CD4-positive, alpha-beta T cell (primary cell): ENCODE measurements around the gene C2CD2L. TPM values are rescaled to one million over a fixed set of nuclear protein-coding genes. Genes with fewer than 3 reads are reported as not detected.
A peak's percentile ranks its signal among the peaks of the same experiment; 100 is the strongest.

ENCODE experiments used
- ATAC-seq: fragments of 200-7000 bp; cut with Tn5 transposase; one replicate; pipeline ENCODE4 v1.10.0; 2022; ENCODE audit warnings: mild to moderate bottlenecking; ENCODE audit not compliant: poor library complexity
- CTCF ChIA-PET: fragments of 350-600 bp; sonication (Branson Sonifier 250); formaldehyde crosslinking; loops from one replicate; lab custom pipeline; 2021; ENCODE audit warnings: antibody characterized with exemption, inconsistent platforms; lab: Charles Lee
- POLR2A ChIA-PET: fragments of 350-600 bp; sonication (Branson Sonifier 250); formaldehyde crosslinking; loops from one replicate; lab custom pipeline; 2021; ENCODE audit warnings: antibody characterized with exemption, inconsistent platforms; lab: Charles Lee
- DNase-seq, 14 experiments: peaks; one replicate each; pipeline ENCODE4 v3.0.0-alpha.2; 2013 to 2020; ENCODE audit warnings: mixed read lengths in 2 of 14
- H3K27ac ChIP-seq, 2 donors: one replicate each; pipeline versions ENCODE4 v1.5.1 to v1.7.0; 2013; ENCODE audit warnings: low read length in 2 of 2, low read depth in 1 of 2, mild to moderate bottlenecking in 1 of 2
- H3K27me3 ChIP-seq, 2 experiments: 1 replicate in 1 of 2; 2 replicates in 1 of 2; pipeline versions ENCODE4 v1.6.1 to v1.7.0; 2013; ENCODE audit warnings: low read length in 2 of 2, control low read depth in 1 of 2, mild to moderate bottlenecking in 1 of 2, moderate library complexity in 1 of 2; ENCODE audit not compliant: insufficient read depth in 2 of 2, control insufficient read depth in 1 of 2
- H3K36me3 ChIP-seq: one replicate; pipeline ENCODE4 v1.6.1; 2013; ENCODE audit warnings: low read length, control low read depth; ENCODE audit not compliant: insufficient read depth
- H3K4me1 ChIP-seq: one replicate; pipeline ENCODE4 v1.6.1; 2013; ENCODE audit warnings: low read length, control low read depth; ENCODE audit not compliant: insufficient read depth
- H3K4me3 ChIP-seq: one replicate; pipeline ENCODE4 v1.5.1; 2013; ENCODE audit warnings: mild to moderate bottlenecking, low read length, moderate library complexity
- H3K9me3 ChIP-seq, 2 experiments: 1 replicate in 1 of 2; 2 replicates in 1 of 2; pipeline versions ENCODE4 v1.6.1 to v1.7.0; 2013; ENCODE audit warnings: low read length in 2 of 2, mild to moderate bottlenecking in 2 of 2, control low read depth in 1 of 2, moderate library complexity in 1 of 2; ENCODE audit not compliant: control insufficient read depth in 1 of 2, insufficient read depth in 1 of 2
- H3K27ac Mint-ChIP-seq: one replicate; pipeline ENCODE4 v1.8.0; 2020; ENCODE audit warnings: mixed read lengths
- H3K27me3 Mint-ChIP-seq: one replicate; pipeline ENCODE4 v1.8.0; 2021; ENCODE audit warnings: mixed read lengths
- H3K36me3 Mint-ChIP-seq: one replicate; pipeline ENCODE4 v1.8.0; 2021; ENCODE audit warnings: low read depth, mixed read lengths
- H3K4me1 Mint-ChIP-seq: one replicate; pipeline ENCODE4 v1.8.0; 2021; ENCODE audit warnings: low read depth, mixed read lengths
- H3K4me3 Mint-ChIP-seq: one replicate; pipeline ENCODE4 v1.8.0; 2020; ENCODE audit warnings: mild to moderate bottlenecking, mixed read lengths
- H3K9me3 Mint-ChIP-seq: one replicate; pipeline ENCODE4 v1.8.0; 2020; ENCODE audit warnings: mixed read lengths
- CTCF ChIP-seq: fragments of 200-600 bp; IDR thresholded peaks from one replicate; pipeline ENCODE4 v1.8.0; 2022; ENCODE audit warnings: antibody characterized with exemption, mild to moderate bottlenecking
- intact Hi-C, 2 experiments: fragments of 100-400 bp; cut with DNase I in 1 of 2; cut with micrococcal nuclease in 1 of 2; formaldehyde crosslinking; loops; one replicate each; pipeline versions ENCODE4 v1.15.1 to v1.9.0; 2023 to 2025; cut with DNase I, micrococcal nuclease
- total RNA-seq, 174 experiments: library from RNA in 2 of 174; stranded (reverse) in 2 of 174; gene quantifications; one replicate each; pipeline ENCODE4 v1.2.3 and lab custom pipeline; 2021 to 2026

C2CD2L gene
- total RNA-seq, 2 experiments from 2014 or later, result 16.0 to 16.2 TPM

GRCh38 chr11:119118946-119119345, 11.8 kb downstream of the C2CD2L start:
- intact Hi-C loops, result loop anchor here in 1 of 2 experiments (5.0 kb wide), 1 partner anchor 187 kb away; no protein-coding TSS in a partner anchor
- peaks cover 40% of the 10 kb centered on the region for H3K36me3 Mint-ChIP-seq
- H3K27ac ChIP-seq, result no peak overlapping the region
- ChIA-PET CTCF (interaction anchor here (0.6 to 2.2 kb wide), 5 partner anchors 12 to 79 kb away, joined by 3 to 4 read pairs (median 3); partner anchors contain the start of genes C2CD2L and DPAGT1), POLR2A (interaction anchor here (0.5 to 4.3 kb wide), 6 partner anchors 10 to 26 kb away, joined by 3 to 59 read pairs (median 4); partner anchors contain the start of genes C2CD2L and DPAGT1)
- no peaks in the 10 kb centered on the region for H3K9me3 ChIP-seq
- no peaks in the 10 kb centered on the region for H3K9me3 Mint-ChIP-seq
- H3K4me3 ChIP-seq, result no peak overlapping the region
- DNase-seq (no peak), ATAC-seq (no peak)
- H3K4me1 ChIP-seq, result peaks cover 51% of the 10 kb centered on the region
- peaks cover 53% of the 10 kb centered on the region for H3K4me1 Mint-ChIP-seq
- H3K27ac Mint-ChIP-seq, result no peak overlapping the region
- H3K27me3 Mint-ChIP-seq, result no peaks in the 10 kb centered on the region
- no peak for TF ChIP-seq CTCF
- no peaks in the 10 kb centered on the region for H3K27me3 ChIP-seq
- H3K36me3 ChIP-seq, result peaks cover 27% of the 10 kb centered on the region
- H3K4me3 Mint-ChIP-seq, result no peak overlapping the region

DNA sequence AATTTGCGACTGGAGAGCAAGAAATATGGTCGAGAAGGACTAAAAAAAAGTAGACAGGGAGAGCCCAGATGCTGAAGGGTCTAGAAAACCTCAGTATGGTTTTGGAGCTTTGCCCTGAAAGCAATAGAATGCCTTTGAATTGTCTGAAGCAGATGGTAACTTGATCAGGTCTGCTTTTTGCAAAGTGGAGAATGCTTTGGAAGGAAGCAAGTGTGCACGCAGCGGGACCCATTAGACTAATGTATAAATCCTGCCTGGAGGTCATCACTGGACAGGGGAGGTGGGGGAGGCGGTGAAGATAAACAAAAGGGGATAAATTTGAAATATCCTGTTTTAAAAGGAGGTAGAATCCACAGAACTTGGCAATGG, 13.5 kb downstream of the C2CD2L start:
- intact Hi-C loops, result loop anchor here (1.0 to 5.0 kb wide), 6 partner anchors 18 to 53 kb away; partner anchors contain the start of genes VPS11 (in 2 of the 2) and NLRX1 (in 1 of the 2)
- H3K4me1 Mint-ChIP-seq, result peaks cover 53% of the 10 kb centered on the region
- Histone ChIP-seq H3K4me1 (peaks cover 34% of the 10 kb centered on the region), H3K27ac (peak overlapping the region; percentile 75 to 76), H3K27me3 (no peaks in the 10 kb centered on the region), H3K9me3 (no peaks in the 10 kb centered on the region), H3K4me3 (peak overlapping the region; percentile 92), H3K36me3 (peaks cover 34% of the 10 kb centered on the region)
- POLR2A ChIA-PET, result interaction anchor here (1.2 to 4.3 kb wide), 8 partner anchors 9 to 85 kb away, joined by 6 to 59 read pairs (median 16); partner anchors contain the start of genes C2CD2L, CBL, DPAGT1 and HMBS
- no peak for TF ChIP-seq CTCF
- H3K9me3 Mint-ChIP-seq, result no peaks in the 10 kb centered on the region
- CTCF ChIA-PET, result interaction anchor here (1.1 to 1.5 kb wide), 3 partner anchors 14 to 64 kb away, joined by 3 read pairs; a partner anchor contains a TSS
- no peaks in the 10 kb centered on the region for H3K27me3 Mint-ChIP-seq
- DNase-seq (peak in 1 of 14 experiments; percentile 20), ATAC-seq (no peak)
- H3K27ac Mint-ChIP-seq, result peak overlapping the region; percentile 85
- H3K4me3 Mint-ChIP-seq, result peak overlapping the region; percentile 91
- H3K36me3 Mint-ChIP-seq, result peaks cover 35% of the 10 kb centered on the region

GRCh38 chr11:119121008-119121810, 14.1 kb downstream of the C2CD2L start, which contains the start of gene HINFP:
HINFP (plus strand) TSS chr11:119121580; CDS start chr11:119126945, 5,365 bp downstream.
- CTCF ChIA-PET, result interaction anchor here (1.1 to 1.5 kb wide), 4 partner anchors 13 to 65 kb away, joined by 3 to 4 read pairs (median 3); a partner anchor contains a TSS
- Histone ChIP-seq H3K27ac (peak within 1 kb of the TSS; percentile 75 to 76), H3K4me1 (peaks cover 29% of the 10 kb centered on the region), H3K36me3 (peaks cover 33% of the 10 kb centered on the region), H3K4me3 (peak within 1 kb of the TSS; percentile 92), H3K9me3 (no peaks in the 10 kb centered on the region), H3K27me3 (no peaks in the 10 kb centered on the region)
- intact Hi-C loops, result loop anchor here (1.0 to 5.0 kb wide), 6 partner anchors 19 to 54 kb away; partner anchors contain the start of genes VPS11 (in 2 of the 2) and NLRX1 (in 1 of the 2)
- POLR2A ChIA-PET, result interaction anchor here (0.7 to 4.3 kb wide), 12 partner anchors 10 to 330 kb away, joined by 3 to 59 read pairs (median 14); partner anchors contain the start of genes C2CD2L, CBL, DDX6 and DPAGT1
- Mint-ChIP-seq H3K27me3 (no peaks in the 10 kb centered on the region), H3K9me3 (no peaks in the 10 kb centered on the region), H3K36me3 (peaks cover 31% of the 10 kb centered on the region), H3K27ac (peak within 1 kb of the TSS; percentile 85), H3K4me3 (peak within 1 kb of the TSS; percentile 91), H3K4me1 (peaks cover 47% of the 10 kb centered on the region)
- peak; percentile 96 for ATAC-seq
- DNase-seq, result peak; percentile 99 to 100 (median 100)
- no peak for TF ChIP-seq CTCF
